IMR-90 (cell line): ENCODE data around the gene NDUFA7.

Experiments used
- BHLHE40 ChIP-seq: fragments of 150-350 bp; IDR thresholded peaks from 2 replicates; pipeline ENCODE4 v1.6.1; 2016; ENCODE audit warnings: mild to moderate bottlenecking, low read depth, low read length
- CEBPB ChIP-seq: IDR thresholded peaks from 2 replicates; pipeline ENCODE4 v1.6.1; 2012; ENCODE audit warnings: low read depth, low read length, improper control_type of control experiment
- CTCF ChIP-seq: conservative IDR thresholded peaks from 2 replicates; pipeline ENCODE4 v1.5.1; 2012; ENCODE audit warnings: mild to moderate bottlenecking, low read depth, low read length, improper control_type of control experiment
- FOS ChIP-seq: fragments of 150-350 bp; IDR thresholded peaks from 2 replicates; pipeline ENCODE4 v1.6.1; 2016; ENCODE audit warnings: low read depth, low read length
- MAFK ChIP-seq: IDR thresholded peaks from 2 replicates; pipeline ENCODE4 v1.6.1; 2012; ENCODE audit warnings: low read depth, low read length, improper control_type of control experiment
- MAZ ChIP-seq: IDR thresholded peaks from 2 replicates; pipeline ENCODE4 v1.6.1; 2012; ENCODE audit warnings: low read depth, mild to moderate bottlenecking, low read length, improper control_type of control experiment, moderate library complexity, borderline replicate concordance
- MXI1 ChIP-seq: IDR thresholded peaks from 2 replicates; pipeline ENCODE4 v1.6.1; 2012; ENCODE audit warnings: low read depth, mild to moderate bottlenecking, low read length, moderate library complexity, borderline replicate concordance
- POLR2A ChIP-seq: IDR thresholded peaks from 2 replicates; pipeline ENCODE4 v1.6.1; 2012; ENCODE audit warnings: mild to moderate bottlenecking, low read depth, low read length
- RAD21 ChIP-seq: IDR thresholded peaks from 2 replicates; pipeline ENCODE4 v1.6.1; 2012; ENCODE audit warnings: low read length, improper control_type of control experiment
- RCOR1 ChIP-seq: IDR thresholded peaks from 2 replicates; pipeline ENCODE4 v1.6.1; 2012; ENCODE audit warnings: mild to moderate bottlenecking, low read length, improper control_type of control experiment; ENCODE audit not compliant: insufficient replicate concordance
- RFX5 ChIP-seq: IDR thresholded peaks from 2 replicates; pipeline ENCODE4 v1.8.0; 2012; ENCODE audit warnings: low read depth, mild to moderate bottlenecking, low read length, moderate library complexity
- SMC3 ChIP-seq: fragments of 150-350 bp; IDR thresholded peaks from 2 replicates; pipeline ENCODE4 v1.6.1; 2016; ENCODE audit warnings: low read depth, mild to moderate bottlenecking, antibody characterized with exemption, low read length, moderate library complexity
- USF2 ChIP-seq: fragments of 150-350 bp; IDR thresholded peaks from 2 replicates; pipeline ENCODE4 v1.6.1; 2017; ENCODE audit warnings: mild to moderate bottlenecking, antibody characterized with exemption, low read length, low read depth
- TF ChIP-seq, protein P1 (sequence below): fragments of 150-350 bp; IDR thresholded peaks from 2 replicates; pipeline ENCODE4 v1.6.1; 2016; ENCODE audit warnings: low read depth, mild to moderate bottlenecking, low read length, moderate library complexity, borderline replicate concordance

DNA sequence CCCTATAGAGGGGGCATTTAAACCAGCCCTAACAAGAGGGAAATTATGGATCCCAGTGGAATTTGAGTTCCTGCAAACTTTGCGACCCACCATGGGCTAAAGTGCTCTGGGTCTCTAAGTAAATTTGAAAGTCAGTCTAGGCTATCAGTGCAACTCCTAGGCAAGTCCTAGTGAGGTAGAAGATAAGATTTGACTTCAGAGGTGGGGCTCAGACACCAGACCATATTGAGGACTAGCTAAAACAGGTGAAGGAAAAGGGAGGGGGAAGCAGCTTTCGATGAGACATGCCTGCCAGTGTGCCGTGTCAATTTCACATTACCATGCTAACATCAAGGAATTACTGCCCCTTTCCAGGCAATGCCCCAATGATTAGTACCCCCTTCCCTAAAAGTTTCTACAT is 51.5 kb downstream of the NDUFA7 start:
- TF ChIP-seq CEBPB, result no peak
- no peak for TF ChIP-seq RAD21
- TF ChIP-seq RCOR1, result no peak
- TF ChIP-seq MAZ, result no peak
- TF ChIP-seq CTCF, result no peak
- no peak for TF ChIP-seq POLR2A
- no peak for TF ChIP-seq MXI1
- TF ChIP-seq MAFK, result no peak
- TF ChIP-seq BHLHE40, result no peak
- TF ChIP-seq USF2, result no peak
- TF ChIP-seq, protein P1, sequence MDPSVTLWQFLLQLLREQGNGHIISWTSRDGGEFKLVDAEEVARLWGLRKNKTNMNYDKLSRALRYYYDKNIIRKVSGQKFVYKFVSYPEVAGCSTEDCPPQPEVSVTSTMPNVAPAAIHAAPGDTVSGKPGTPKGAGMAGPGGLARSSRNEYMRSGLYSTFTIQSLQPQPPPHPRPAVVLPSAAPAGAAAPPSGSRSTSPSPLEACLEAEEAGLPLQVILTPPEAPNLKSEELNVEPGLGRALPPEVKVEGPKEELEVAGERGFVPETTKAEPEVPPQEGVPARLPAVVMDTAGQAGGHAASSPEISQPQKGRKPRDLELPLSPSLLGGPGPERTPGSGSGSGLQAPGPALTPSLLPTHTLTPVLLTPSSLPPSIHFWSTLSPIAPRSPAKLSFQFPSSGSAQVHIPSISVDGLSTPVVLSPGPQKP, result no peak
- no peak for TF ChIP-seq SMC3
- no peak for TF ChIP-seq FOS
- TF ChIP-seq RFX5, result no peak
